GM21717 (cell line): ENCODE results near the gene MYO5A.
A peak's percentile ranks its signal among the peaks of the same experiment; 100 is the strongest.
"Not testable (repeated sequence)": the region's sequence is repeated elsewhere in the genome, so short reads cannot be mapped to it uniquely, and the experiment has no call there.

ENCODE experiments used
- ATAC-seq: cut with Tn5 transposase; IDR thresholded peaks from one replicate; pipeline ENCODE4 v1.9.1; 2021; ENCODE audit warnings: mild to moderate bottlenecking, moderate library complexity; ENCODE audit not compliant: unreplicated experiment

Gene MYO5A

GRCh38 chr15:52466134-52466701 lies 62.5 kb downstream of the MYO5A start:
- peak; percentile 91 for ATAC-seq

- peak; percentile 62 for ATAC-seq
Measured at GRCh38 chr15:52464478-52464877, 64.2 kb downstream of the MYO5A start.

- ATAC-seq = peak; percentile 4
Measured at GRCh38 chr15:52464040-52464439, 64.6 kb downstream of the MYO5A start.

GRCh38 chr15:52463638-52464037 lies 65.0 kb downstream of the MYO5A start:
- ATAC-seq = no peak

- ATAC-seq = no peak
Measured at GRCh38 chr15:52462806-52463360, 65.8 kb downstream of the MYO5A start.

GRCh38 chr15:52459701-52460100 lies 69.0 kb downstream of the MYO5A start:
- ATAC-seq = not testable (repeated sequence)

GRCh38 chr15:52459265-52459664 lies 69.4 kb downstream of the MYO5A start:
- ATAC-seq = not testable (repeated sequence)

- no peak for ATAC-seq
Measured at GRCh38 chr15:52448011-52448890, 80.4 kb downstream of the MYO5A start.

- no peak for ATAC-seq
Measured at GRCh38 chr15:52445954-52446353, 82.7 kb downstream of the MYO5A start.

- ATAC-seq = no peak
Measured at GRCh38 chr15:52445553-52445952, 83.1 kb downstream of the MYO5A start.

- not testable (repeated sequence) for ATAC-seq
Measured at GRCh38 chr15:52443205-52443604, 85.5 kb downstream of the MYO5A start.

- no peak for ATAC-seq
Measured at GRCh38 chr15:52441841-52442240, 86.8 kb downstream of the MYO5A start.

- no peak for ATAC-seq
Measured at GRCh38 chr15:52440946-52441345, 87.7 kb downstream of the MYO5A start.

GRCh38 chr15:52440414-52440813 lies 88.3 kb downstream of the MYO5A start:
- no peak for ATAC-seq

- no peak for ATAC-seq
Measured at GRCh38 chr15:52439470-52439869, 89.2 kb downstream of the MYO5A start.

GRCh38 chr15:52439042-52439441 lies 89.6 kb downstream of the MYO5A start:
- not testable (repeated sequence) for ATAC-seq

- no peak for ATAC-seq
Measured at GRCh38 chr15:52438047-52438446, 90.6 kb downstream of the MYO5A start.

- no peak for ATAC-seq
Measured at GRCh38 chr15:52437646-52438045, 91.0 kb downstream of the MYO5A start.

GRCh38 chr15:52436981-52437380 lies 91.7 kb downstream of the MYO5A start:
- ATAC-seq = no peak

GRCh38 chr15:52434885-52435284 lies 93.8 kb downstream of the MYO5A start:
- no peak for ATAC-seq

- ATAC-seq = no peak
Measured at GRCh38 chr15:52428297-52428696, 100.4 kb downstream of the MYO5A start.

GRCh38 chr15:52427804-52428203 lies 100.9 kb downstream of the MYO5A start:
- ATAC-seq = no peak
